SJSA1 (cell line): Measurements from ENCODE around the gene GRAPL. TPM values are rescaled to one million over a fixed set of nuclear protein-coding genes. Genes with fewer than 3 reads are reported as not detected.
"Not testable (repeated sequence)": the region's sequence is repeated elsewhere in the genome, so short reads cannot be mapped to it uniquely, and the experiment has no call there.

Experiments
- DNase-seq, 2 experiments: peaks; one replicate each; pipeline ENCODE4 v3.0.0-alpha.2; 2015 to 2020; ENCODE audit warnings: low spot score in 2 of 2, low read depth in 1 of 2
- H3K27ac ChIP-seq: fragments of 250-450 bp; sonication (Bioruptor Pico); 2 replicates; pipeline ENCODE4 v1.5.1; 2020; ENCODE audit warnings: mild to moderate bottlenecking, moderate library complexity
- H3K27me3 ChIP-seq: fragments of 250-450 bp; sonication (Bioruptor Pico); replicated peaks from 2 replicates; pipeline ENCODE4 v1.5.1; 2020; ENCODE audit warnings: mild to moderate bottlenecking, moderate library complexity
- H3K36me3 ChIP-seq: fragments of 250-450 bp; sonication (Bioruptor Pico); 2 replicates; pipeline ENCODE4 v1.5.1; 2020; ENCODE audit warnings: mild to moderate bottlenecking
- H3K4me1 ChIP-seq: fragments of 250-450 bp; sonication (Bioruptor Pico); replicated peaks from 2 replicates; pipeline ENCODE4 v1.6.1; 2021; ENCODE audit warnings: mild to moderate bottlenecking
- H3K4me3 ChIP-seq: fragments of 250-450 bp; sonication (Bioruptor Pico); 2 replicates; pipeline ENCODE4 v1.5.1; 2020; ENCODE audit warnings: mild to moderate bottlenecking
- H3K9me3 ChIP-seq: fragments of 250-450 bp; sonication (Bioruptor Pico); replicated peaks from 2 replicates; pipeline ENCODE4 v1.5.1; 2020; ENCODE audit warnings: mild to moderate bottlenecking
- total RNA-seq: library from RNA; depleted of rRNA; stranded (reverse); fragments of >200 nt; shearing (Covaris generic); gene quantifications from 2 replicates; pipeline ENCODE4 v1.2.3, GENCODE V29; 2014; rRNA removed

GRAPL gene
- total RNA-seq, 1 experiment from 2014 or later: not detected

DNA sequence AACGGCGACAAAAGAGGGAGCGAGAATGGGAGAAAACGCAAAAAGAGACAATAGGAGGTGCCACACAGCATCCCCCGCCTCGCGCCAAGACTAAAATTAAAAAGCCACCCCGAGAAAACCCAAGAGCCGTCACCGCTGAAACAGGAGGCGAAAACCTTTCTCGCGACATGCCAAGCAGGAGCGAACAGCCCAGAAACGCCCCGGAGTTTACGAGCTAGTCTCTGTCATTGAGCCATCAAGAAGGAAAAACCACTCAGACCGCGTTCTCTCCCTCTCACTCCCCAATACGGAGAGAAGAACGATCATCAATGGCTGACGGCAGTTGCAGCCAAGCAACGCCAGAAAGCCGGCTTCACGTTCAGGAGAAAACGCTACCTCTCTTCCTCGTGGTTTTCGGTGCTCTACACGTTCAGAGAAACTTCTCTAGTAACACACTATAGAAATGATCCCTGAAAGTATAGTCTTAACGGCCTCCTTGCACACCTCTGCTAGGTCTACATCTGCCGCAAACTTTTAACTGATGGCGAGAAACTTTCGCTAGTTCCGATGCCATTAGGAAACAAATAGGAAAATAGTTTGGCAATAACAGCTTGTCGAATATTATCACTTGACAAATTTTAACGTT, 62.5 kb downstream of the GRAPL start:
- not testable (repeated sequence) for H3K4me1 ChIP-seq, DNase-seq

DNA sequence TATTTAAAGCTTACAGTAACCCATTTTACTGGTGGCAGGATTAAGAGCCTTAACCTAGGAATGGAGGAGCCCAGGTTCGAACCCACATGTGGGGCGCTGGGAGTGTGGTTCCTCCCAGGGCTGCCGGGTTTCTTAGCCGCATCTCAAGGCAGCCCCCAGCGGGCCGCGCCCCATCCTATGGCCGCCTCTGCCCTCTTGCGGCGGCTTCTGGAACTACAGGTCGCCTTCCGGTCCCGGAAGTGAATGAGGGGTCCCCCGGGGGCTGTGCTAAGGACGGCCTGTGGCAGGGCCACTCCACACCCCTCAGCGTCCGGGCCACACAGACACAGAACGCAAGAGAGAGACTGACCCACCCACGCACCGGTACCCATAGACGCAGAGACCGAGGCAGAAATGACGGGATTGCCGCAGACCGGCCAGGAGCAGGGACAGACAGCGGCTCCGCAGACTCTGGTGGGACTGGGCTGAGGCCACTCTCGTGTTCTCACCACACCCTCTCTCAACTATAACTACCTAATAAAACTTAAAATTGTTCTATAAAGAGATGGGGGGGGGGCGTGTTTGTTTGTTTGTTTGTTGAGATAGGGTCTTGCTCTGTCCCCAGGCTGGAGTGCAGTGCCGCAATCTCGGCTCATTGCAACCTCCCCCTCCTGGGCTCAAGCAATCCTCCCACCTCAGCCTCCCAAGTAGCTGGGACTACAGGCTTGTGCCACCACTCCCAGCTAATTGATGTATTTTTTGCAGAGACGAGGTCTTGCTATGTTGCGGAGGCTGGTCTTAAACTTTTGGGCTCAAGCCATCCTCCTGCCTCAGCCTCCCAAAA, 69.2 kb downstream of the GRAPL start:
- H3K4me3 ChIP-seq, H3K27ac ChIP-seq, H3K36me3 ChIP-seq, H3K27me3 ChIP-seq, DNase-seq, H3K4me1 ChIP-seq, H3K9me3 ChIP-seq: not testable (repeated sequence)

More for the DNA sequence above, 62.5 kb downstream of the GRAPL start:
- H3K4me3 ChIP-seq, H3K9me3 ChIP-seq, H3K36me3 ChIP-seq, H3K27ac ChIP-seq, H3K27me3 ChIP-seq: not testable (repeated sequence)

DNA sequence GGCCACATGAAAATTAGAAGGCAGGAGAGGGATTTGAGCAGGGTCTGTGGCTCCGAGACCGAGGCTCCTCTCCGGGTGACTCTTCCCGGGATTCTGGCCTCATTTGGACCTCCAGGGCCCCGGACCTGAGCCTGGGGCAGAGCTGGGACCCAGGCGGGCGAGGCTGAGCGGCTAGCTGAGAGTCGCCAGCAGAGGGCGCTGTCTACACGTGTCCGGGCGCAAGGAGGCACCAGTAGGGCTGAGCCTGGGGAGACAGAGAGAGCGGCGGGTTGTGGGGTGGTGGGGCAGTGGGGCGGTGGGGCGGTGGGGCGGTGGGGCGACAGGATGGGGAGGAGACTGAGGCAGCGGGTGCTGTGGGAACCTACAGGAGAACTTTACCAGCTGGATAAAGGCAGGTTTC, 75.1 kb downstream of the GRAPL start:
- H3K4me1 ChIP-seq, DNase-seq, H3K27ac ChIP-seq, H3K4me3 ChIP-seq, H3K9me3 ChIP-seq, H3K27me3 ChIP-seq, H3K36me3 ChIP-seq: not testable (repeated sequence)

DNA sequence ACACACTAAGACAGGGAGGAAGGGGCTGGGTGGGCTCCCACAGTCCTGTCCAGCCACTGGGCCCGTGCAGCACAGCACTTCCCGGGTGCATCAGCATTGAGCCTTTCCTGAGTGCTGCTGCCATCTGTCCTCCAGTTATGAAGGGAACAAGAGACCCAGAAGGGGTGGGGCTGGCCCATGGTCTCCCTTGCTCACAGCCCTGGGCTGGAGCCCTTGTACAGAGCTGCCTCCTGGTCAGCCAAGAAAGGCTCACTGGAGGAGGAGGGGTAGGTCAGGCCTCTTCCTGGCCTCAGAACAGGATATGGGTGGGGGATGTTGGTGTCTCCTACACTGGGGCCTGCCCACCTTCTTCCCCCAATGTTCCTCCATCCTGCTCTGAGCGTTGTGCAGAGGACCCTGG, 76.0 kb downstream of the GRAPL start:
- H3K4me1 ChIP-seq, H3K27me3 ChIP-seq, H3K4me3 ChIP-seq, H3K9me3 ChIP-seq, H3K36me3 ChIP-seq, H3K27ac ChIP-seq, DNase-seq: not testable (repeated sequence)

Other genes with a start within 250 kb of the GRAPL start
- gene SLC5A10, start 175.4 kb upstream of the GRAPL start, total RNA-seq: 0.13 TPM in 1 of 2 replicates, not detected in the other
- 4.8 and 6.7 TPM in 2 replicates for gene FAM83G, start 122.8 kb upstream of the GRAPL start, total RNA-seq
- gene GRAP, start 80.6 kb upstream of the GRAPL start, total RNA-seq: 1.1 and 3.0 TPM in 2 replicates
- 15.7 and 19.9 TPM in 2 replicates for gene EPN2, start 109.8 kb downstream of the GRAPL start, total RNA-seq
- 25.9 and 28.0 TPM in 2 replicates for gene B9D1, start 235.1 kb downstream of the GRAPL start, total RNA-seq